ENCODE measurements around the gene HIRIP3.

DNA sequence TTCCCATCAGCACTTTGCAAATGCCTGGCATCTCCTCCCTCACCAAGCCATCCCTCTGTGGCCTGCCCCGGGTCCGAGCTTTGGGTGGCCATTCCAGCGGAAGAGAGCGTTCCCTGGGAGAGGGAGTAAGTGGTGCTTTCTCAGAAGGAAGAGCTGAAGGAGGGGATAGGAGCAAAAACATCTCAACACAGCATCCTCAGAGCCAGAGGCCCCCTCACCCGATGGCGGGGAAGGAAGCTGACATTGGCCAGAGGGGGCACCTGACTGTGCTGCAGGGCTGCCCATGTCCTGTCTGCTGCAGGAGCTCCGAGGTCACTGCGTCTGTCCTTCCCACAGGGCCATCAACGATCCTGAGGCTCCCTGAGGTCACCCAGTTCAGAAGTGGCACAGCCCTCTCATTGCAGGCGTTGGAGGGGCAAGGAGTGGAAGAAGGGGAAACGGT lies 36.1 kb upstream of the HIRIP3 start:
- TF ChIP-seq, protein P1, sequence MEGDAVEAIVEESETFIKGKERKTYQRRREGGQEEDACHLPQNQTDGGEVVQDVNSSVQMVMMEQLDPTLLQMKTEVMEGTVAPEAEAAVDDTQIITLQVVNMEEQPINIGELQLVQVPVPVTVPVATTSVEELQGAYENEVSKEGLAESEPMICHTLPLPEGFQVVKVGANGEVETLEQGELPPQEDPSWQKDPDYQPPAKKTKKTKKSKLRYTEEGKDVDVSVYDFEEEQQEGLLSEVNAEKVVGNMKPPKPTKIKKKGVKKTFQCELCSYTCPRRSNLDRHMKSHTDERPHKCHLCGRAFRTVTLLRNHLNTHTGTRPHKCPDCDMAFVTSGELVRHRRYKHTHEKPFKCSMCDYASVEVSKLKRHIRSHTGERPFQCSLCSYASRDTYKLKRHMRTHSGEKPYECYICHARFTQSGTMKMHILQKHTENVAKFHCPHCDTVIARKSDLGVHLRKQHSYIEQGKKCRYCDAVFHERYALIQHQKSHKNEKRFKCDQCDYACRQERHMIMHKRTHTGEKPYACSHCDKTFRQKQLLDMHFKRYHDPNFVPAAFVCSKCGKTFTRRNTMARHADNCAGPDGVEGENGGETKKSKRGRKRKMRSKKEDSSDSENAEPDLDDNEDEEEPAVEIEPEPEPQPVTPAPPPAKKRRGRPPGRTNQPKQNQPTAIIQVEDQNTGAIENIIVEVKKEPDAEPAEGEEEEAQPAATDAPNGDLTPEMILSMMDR (IDR thresholded peaks at IDR 0.05; ENCODE audit: low read depth, low read length): no peak
- no peak for TF ChIP-seq POLR2A (IDR thresholded peaks at IDR 0.05; ENCODE audit: extremely low read depth, insufficient read length)
- TF ChIP-seq MYC (IDR thresholded peaks at IDR 0.05; ENCODE audit: low read depth, low read length): no peak
- TF ChIP-seq, protein P2, sequence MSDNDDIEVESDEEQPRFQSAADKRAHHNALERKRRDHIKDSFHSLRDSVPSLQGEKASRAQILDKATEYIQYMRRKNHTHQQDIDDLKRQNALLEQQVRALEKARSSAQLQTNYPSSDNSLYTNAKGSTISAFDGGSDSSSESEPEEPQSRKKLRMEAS (IDR thresholded peaks at IDR 0.05; ENCODE audit: low read depth, low read length): no peak
